ENCODE results near the gene XCR1. TPM values are rescaled to one million over a fixed set of nuclear protein-coding genes. Genes with fewer than 3 reads are reported as not detected.
"Not testable (repeated sequence)": the region's sequence is repeated elsewhere in the genome, so short reads cannot be mapped to it uniquely, and the experiment has no call there.

The XCR1 gene
- total and polyA plus RNA-seq, 7 donors, result under 0.01 to 3.5 TPM; not detected in 5

- Histone ChIP-seq H3K9me3 (no peaks in the 10 kb centered on the region), H3K27me3 (no peaks in the 10 kb centered on the region), H3K36me3 (no peaks in the 10 kb centered on the region), H3K4me1 (peaks cover 0 to 1% (median under 1%) of the 10 kb centered on the region in 4 donors), H3K4me3 (no peak overlapping the region), H3K27ac (no peak overlapping the region)
- DNase-seq, result no peak
- intact Hi-C loops (cut with DNase I), result no loop called here
- WGBS, 2 donors, result 88 to 89% methylated on average over 4 of the region's 4 CpGs
- no peak for TF ChIP-seq EP300 (IDR thresholded peaks at IDR 0.05)
- TF ChIP-seq POLR2A (IDR thresholded peaks at IDR 0.05), result no peak
Observed at GRCh38 chr3:46012246-46012645, 15.0 kb downstream of the XCR1 start.

GRCh38 chr3:46010519-46011113 lies 16.7 kb downstream of the XCR1 start:
- Histone ChIP-seq H3K4me3 (no peak overlapping the region), H3K27ac (no peak overlapping the region), H3K4me1 (peaks cover 0 to 17% (median 12%) of the 10 kb centered on the region in 4 donors), H3K36me3 (no peaks in the 10 kb centered on the region), H3K27me3 (no peaks in the 10 kb centered on the region), H3K9me3 (no peaks in the 10 kb centered on the region)
- intact Hi-C loops (cut with DNase I), result no loop called here
- TF ChIP-seq POLR2A (IDR thresholded peaks at IDR 0.05), result no peak
- no peak for TF ChIP-seq EP300 (IDR thresholded peaks at IDR 0.05)
- TF ChIP-seq POLR2AphosphoS5 (IDR thresholded peaks at IDR 0.05), result no peak
- TF ChIP-seq CTCF (IDR thresholded peaks at IDR 0.05), result no peak
- DNase-seq, result no peak
- 92 to 97% methylated on average over 2 of the region's 2 CpGs for WGBS, 2 donors

DNA sequence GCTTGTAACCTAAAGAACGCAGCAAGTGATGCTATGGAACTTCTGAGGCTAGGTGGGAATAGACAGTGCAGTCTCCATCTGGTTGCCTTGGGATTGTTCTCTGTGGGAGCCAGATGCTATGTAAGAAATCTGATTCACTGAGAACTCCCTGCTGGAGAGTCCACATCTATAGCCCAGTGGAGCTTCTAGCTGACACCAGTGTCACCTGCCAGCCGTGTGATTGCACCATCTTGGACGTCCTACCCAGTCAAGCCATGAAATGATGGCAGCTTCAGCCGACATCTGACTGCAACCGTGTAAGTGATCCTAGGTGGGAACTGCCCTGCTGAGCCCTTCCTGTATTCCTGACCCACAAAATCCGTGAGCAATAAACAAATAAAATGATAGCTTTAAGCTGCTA lies 19.2 kb downstream of the XCR1 start:
- Histone ChIP-seq H3K9me3 (no peaks in the 10 kb centered on the region), H3K4me3 (no peak overlapping the region), H3K4me1 (peaks cover 0 to 17% (median 12%) of the 10 kb centered on the region in 4 donors), H3K27ac (no peak overlapping the region), H3K36me3 (no peaks in the 10 kb centered on the region), H3K27me3 (no peaks in the 10 kb centered on the region)
- no peak for DNase-seq
- 71 to 87% methylated on average over 6 of the region's 6 CpGs for WGBS, 2 donors
- intact Hi-C loops (cut with DNase I), result no loop called here
- no peak for TF ChIP-seq POLR2A (IDR thresholded peaks at IDR 0.05)
- TF ChIP-seq EP300 (IDR thresholded peaks at IDR 0.05), result no peak
- TF ChIP-seq POLR2AphosphoS5 (IDR thresholded peaks at IDR 0.05), result no peak
- no peak for TF ChIP-seq CTCF (IDR thresholded peaks at IDR 0.05)

DNA sequence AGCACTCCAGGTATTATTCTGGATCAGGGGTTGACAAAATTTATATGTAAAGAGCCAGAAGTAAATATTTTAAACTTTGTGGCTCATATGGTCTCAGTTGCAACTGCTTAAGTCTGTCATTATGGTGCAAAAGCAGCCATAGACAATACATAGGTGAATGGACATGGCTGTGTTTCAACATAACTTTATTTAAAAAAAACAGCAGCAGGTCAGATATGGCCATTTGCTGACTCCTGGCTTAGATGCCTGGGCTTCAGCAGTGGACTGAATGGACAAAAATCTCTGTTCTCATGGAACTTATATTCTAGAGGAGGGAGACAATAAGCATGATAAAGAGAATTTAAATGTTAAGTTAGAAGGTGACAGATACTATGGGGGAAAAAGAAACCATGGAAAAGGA lies 20.0 kb downstream of the XCR1 start:
- DNase-seq, result no peak
- no peaks in the 10 kb centered on the region for H3K9me3 ChIP-seq
- TF ChIP-seq POLR2AphosphoS5 (IDR thresholded peaks at IDR 0.05), result no peak
- no peak for TF ChIP-seq CTCF (IDR thresholded peaks at IDR 0.05)
- TF ChIP-seq POLR2A (IDR thresholded peaks at IDR 0.05), result no peak
- no peak for TF ChIP-seq EP300 (IDR thresholded peaks at IDR 0.05)
- peak overlapping the region; percentile 24 to 64 (median 52) for H3K27ac ChIP-seq
- H3K36me3 ChIP-seq, result no peaks in the 10 kb centered on the region
- intact Hi-C loops (cut with DNase I), result no loop called here
- no peaks in the 10 kb centered on the region for H3K27me3 ChIP-seq
- H3K4me1 ChIP-seq, result peaks cover 0 to 17% (median 12%) of the 10 kb centered on the region in 4 donors
- H3K4me3 ChIP-seq, result no peak overlapping the region

GRCh38 chr3:46006238-46007032 lies 20.8 kb downstream of the XCR1 start:
- no peak overlapping the region for H3K4me3 ChIP-seq
- 74 to 82% methylated on average over 5 of the region's 5 CpGs for WGBS, 2 donors
- intact Hi-C loops (cut with DNase I), result no loop called here
- H3K4me1 ChIP-seq, result peaks cover 0 to 17% (median 12%) of the 10 kb centered on the region in 4 donors
- no peak for DNase-seq
- peak overlapping the region; percentile 24 to 64 (median 52) for H3K27ac ChIP-seq
- TF ChIP-seq POLR2AphosphoS5 (IDR thresholded peaks at IDR 0.05) (peak in 3 of 4 donors; percentile 14 to 66 (median 58)), POLR2A (IDR thresholded peaks at IDR 0.05) (no peak), EP300 (IDR thresholded peaks at IDR 0.05) (no peak)
- H3K9me3 ChIP-seq, result no peaks in the 10 kb centered on the region
- H3K36me3 ChIP-seq, result no peaks in the 10 kb centered on the region
- no peaks in the 10 kb centered on the region for H3K27me3 ChIP-seq

DNA sequence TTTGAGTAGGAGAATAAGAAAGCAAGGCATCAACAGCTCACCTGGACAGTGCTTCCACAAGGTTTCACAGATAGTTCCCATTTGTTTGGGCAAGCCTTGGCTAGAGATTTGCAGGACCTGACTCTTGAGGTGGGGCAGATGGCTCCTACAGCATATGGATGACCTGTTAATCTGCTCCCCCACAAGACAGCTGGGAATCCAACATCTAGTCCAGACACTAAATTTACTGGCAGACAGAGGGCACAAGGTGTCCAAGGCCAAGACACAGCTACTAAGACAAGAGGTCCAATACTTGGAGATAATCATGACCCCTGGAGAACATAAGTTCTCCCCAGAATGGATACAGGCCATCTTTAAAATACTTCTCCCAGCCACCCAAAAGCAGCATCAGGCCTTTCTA lies 23.6 kb downstream of the XCR1 start:
- peaks cover 0 to 17% (median 12%) of the 10 kb centered on the region in 4 donors for H3K4me1 ChIP-seq
- H3K36me3 ChIP-seq, result not testable (repeated sequence)

More for the DNA sequence above, 23.6 kb downstream of the XCR1 start:
- H3K27ac ChIP-seq; intact Hi-C loops (cut with DNase I); H3K27me3 ChIP-seq; DNase-seq; H3K4me3 ChIP-seq; H3K9me3 ChIP-seq: not testable (repeated sequence)

Measured in sigmoid colon (tissue), 7 donors.